Stimulated activated CD4-positive, alpha-beta T cell treated with anti-CD3 and anti-CD28 coated beads, Interleukin-1b, Interleukin-23, amount 100 ng/mL, for 4 hours (primary cell): ENCODE measurements around the gene THRB.

Experiments
- DNase-seq, 2 donors: peaks; one replicate each; pipeline ENCODE4 v3.0.0-alpha.2; 2020; ENCODE audit warnings: low read depth in 2 of 2

Gene THRB

DNA sequence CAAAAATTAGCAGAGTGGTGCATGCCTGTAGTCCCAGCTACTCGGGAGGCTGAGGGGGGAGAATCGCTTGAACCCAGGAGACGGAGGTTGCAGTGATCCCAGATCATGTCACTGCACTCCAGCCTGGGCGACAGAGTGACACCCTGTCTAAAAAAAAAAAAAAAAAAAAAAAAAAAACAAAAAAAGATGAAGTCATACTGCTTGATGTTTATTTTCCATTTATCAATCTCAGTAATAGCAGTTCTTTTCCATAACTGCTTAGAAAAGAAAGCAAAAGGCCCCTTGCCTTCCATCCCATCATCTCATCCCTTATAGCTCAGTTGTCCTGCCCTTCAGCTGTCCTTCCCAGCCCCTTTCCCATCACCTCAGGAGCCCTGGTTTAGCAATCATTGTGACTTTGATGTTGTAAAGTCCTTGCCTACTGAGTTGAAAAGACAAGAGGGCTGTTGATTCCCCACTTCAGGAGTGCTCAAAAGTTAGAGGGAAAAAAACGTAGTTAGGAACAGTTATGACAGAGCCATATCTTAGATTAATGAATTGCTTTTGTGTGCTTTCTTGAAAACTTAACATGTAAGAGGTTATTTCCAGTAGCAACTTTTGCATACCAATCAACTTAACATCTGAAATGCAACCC, 18.0 kb upstream of the THRB start:
- no peak for DNase-seq

GRCh38 chr3:24510030-24510648, 15.5 kb upstream of the THRB start:
- DNase-seq, result no peak

DNA sequence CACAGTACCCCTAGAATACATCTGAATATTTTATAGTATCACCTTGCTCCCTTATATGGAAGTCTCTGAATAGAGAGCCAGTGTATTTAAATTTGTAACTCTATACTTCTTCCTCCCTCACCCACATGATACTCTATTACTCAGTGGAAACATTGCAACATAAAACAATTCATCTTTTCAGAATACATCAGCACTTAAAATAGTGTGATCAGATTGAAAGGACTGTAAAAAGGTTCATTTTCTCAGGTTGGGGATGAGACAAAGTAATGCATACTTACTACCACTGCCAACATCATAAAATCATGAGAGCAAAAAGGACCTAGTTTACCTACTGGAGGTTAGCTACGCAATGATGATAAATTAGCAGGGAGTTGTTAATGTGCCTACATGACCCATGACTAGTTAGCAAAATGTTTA, 13.8 kb upstream of the THRB start:
- DNase-seq, result no peak

GRCh38 chr3:24507776-24508422, 13.2 kb upstream of the THRB start:
- no peak for DNase-seq

DNA sequence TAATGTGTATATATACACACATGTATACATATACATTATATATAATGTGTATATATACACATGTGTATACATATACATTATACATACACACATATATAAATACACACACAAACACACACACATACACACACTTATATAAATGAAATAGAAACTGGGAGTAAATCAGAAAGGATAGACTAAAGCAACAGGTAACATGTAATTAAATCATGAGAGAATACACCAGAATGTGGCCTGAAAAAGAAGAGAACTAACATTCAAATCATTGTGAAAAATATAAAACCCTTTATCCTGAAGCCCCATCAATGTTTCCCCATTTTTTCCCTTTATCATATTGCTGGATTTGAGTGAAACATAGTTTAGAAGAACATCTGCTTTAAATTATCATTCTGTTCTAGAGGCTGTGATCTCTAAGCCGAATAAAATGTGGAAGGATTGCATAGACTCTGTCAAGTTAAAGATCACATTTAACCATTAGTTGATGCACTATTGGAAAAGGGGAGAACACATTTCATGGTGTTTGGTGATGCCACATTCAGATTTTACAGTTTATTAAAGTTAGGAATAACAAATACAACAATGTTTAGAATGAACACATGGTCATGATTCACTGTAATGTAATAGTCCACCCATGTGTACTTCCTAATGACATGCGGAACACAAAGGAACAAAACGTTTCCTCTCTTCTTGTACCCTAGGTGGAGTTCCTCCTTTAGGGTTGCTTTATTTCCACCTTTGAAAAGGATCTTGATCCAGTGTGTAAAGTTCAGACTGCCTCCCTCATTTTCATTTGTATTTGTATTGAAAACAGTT, 12.5 kb upstream of the THRB start:
- no peak for DNase-seq

- DNase-seq, result no peak
These were observed 11.3 kb upstream of the THRB start for GRCh38 chr3:24505691-24506550.

DNA sequence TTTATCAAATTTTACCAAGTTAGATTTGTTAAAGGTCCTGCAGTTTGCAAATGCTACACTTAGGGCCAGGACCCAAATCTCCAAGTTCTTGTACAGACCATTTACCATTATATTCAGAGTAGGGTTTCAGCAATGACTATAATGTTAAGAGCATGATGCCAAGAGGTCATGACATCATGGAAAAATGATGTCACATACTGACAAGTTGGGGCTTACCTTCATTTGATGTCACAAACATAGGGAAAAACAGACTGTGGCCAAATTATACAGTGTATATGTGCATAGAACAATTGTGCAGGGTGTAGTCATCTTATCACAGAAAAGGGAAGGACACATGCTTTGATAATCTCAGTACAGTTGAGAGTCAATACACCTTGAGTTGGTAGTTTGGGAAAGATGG, 10.1 kb upstream of the THRB start:
- DNase-seq, result no peak

DNA sequence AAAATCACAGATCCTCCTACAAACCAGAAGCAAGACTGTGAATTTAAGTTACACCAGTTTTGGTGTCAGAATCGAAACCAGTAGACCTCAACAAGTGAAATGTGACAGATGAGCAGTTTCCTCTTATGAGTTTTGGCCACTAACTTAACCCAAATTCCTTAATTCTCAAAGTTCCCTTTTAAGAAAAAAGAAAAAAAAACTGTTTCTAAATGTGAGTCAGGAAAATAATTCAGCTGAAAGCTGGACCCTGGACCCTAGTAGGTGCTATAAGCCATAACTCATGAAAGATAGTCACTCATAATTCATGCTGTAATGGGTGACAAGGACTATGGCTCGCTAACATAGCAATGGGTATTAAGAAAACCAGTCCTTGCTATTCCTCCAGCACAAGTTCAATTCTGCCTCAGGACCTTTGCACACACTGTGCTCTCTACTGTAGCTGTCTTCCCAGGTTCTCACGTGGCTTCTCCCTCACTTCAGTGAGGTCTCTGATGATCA, 9.0 kb upstream of the THRB start:
- no peak for DNase-seq

GRCh38 chr3:24502690-24503089, 8.0 kb upstream of the THRB start:
- no peak for DNase-seq

GRCh38 chr3:24500806-24501205, 6.2 kb upstream of the THRB start:
- no peak for DNase-seq

DNA sequence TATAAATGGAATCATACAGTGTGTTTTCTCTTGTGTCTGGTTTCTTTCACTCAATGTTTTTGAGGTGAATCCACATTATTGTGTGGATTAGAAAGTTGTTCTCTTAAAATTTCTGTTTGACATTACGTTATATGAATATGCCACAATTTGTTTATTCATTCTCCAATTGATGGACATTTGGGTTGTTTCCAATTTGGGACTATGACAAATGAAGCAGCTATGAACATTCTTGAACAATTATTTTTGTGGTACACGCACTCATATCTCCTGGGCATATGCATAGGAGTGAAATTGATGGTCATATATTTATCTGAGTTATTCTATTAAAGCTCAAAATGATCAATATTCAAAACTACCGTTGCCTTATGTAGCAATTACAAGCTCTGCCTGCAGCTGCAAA, 5.3 kb upstream of the THRB start:
- DNase-seq, result no peak

DNA sequence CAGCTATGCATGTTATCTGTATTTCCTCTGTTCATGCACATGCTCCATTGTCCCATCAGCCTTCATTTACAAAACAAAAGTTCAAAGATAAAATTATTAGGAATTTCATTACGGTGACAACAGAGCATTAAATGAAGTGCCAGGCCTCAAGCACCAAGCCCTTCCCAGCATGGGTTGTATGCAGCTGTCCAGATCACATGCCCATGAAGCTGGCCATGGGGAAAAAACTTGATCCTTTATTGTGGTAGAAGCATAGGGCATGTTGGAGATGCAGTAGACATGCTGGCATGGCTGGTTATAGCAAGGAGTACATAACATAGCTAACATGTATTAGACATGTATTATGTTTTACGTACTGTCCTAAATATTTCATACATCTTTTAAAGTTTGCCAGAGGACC, 4.1 kb upstream of the THRB start:
- no peak for DNase-seq

GRCh38 chr3:24498391-24498790, 3.7 kb upstream of the THRB start:
- DNase-seq, result no peak

- DNase-seq, result no peak
These were observed 3.3 kb upstream of the THRB start for GRCh38 chr3:24497942-24498341.

- no peak for DNase-seq
These were observed 2.2 kb upstream of the THRB start for GRCh38 chr3:24496529-24497482.

DNA sequence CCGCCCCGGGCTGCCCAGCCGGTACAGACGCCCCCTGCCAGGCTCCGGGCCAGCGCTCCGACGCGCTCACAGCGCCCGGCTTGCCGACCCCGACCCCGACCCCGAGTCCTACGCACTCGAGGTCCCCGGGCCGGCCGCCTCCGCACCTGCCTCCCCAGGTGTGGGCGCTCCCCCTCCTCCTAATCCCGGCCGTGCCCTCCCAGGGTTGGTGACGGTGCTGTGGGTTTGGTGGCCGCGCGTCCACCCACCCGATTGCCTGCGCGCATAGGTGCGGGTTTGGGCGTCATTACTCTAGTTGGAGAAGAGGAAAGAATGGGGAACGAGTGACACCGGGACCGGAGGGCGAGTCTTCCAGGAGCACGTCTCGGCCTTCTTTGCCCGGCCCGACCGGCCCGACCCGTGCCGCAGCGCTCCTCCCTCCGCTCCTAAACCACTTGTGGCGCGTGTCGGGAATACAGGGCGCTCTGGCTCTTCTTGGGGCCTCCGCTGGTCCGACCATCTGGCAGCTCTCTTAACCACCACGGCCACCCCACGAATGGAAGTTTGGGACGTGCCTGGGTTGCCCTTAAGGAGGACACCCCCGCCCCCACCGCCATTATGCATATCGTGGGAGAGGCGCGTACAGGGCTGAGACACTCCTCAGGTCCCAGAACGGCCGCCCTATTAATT, 810 bp upstream of the THRB start:
- no peak for DNase-seq

DNA sequence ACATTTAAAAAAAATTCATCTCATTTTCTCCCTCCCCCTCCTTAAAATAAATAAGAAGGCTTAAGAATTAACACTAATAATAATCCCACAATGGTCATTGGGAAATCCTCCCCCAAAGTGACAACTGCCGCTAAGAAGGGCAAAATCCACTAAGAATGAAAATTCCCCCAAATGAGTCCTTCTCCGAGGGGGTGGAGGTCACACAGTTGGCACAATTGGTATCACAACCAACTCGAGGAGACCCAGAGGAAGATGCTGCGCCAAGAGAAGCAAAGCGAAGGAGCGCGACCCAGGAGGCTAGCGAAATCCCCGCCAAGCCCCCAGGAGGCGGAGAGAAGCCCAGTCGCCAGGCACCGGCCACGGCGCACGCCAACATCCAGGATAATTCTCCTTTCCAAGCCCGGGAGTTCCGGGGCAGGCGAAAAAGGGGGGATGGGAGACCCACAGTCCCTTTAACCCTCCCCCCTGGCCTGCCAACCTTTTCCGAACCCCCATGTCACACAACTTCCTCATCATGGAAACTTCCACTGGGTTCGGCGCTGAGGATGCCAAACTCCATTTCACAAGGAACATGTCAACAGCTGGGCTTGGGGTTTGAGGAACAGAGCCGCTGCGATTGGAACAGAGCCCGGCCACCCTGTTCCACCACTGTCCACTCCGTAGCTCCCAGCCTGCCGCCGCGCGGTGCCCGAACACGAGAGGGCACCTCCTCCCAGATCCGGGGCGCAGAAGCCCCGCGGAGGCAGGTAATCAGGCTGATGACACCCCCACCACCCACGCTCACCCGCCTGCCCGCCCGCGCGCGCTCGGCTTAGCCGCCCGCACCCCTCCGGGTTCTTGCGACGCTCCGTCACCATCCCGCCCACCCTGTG, 668 bp downstream of the THRB start:
- no peak for DNase-seq

DNA sequence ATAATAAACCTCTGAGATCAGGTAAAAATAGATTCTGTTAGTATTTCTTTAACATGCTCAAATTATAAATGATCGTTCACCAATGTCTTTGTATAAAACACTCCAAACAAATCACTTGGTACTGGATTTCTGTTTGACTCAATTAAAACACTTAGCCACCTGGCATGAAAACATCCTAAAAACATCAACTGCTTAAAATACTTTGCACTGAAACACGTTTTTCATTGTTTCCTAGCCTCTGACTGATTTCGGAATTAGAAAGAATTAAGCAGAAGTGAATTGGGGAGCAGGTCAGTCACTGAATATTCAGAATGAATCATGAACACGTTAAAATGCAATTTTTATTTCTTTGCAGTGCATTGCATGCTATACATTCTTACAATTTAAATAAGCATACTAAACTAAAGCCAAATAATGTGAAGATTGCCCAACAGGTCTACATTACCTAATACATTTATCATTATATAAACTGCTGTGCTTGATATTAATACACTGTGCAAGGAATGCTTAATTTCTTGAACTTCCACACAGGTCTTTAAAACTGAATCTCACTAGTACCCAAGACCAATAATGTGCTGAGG, 1.6 kb downstream of the THRB start:
- DNase-seq, result no peak
